GM21367 (cell line): ENCODE data around the gene MRAP.
"Not testable (repeated sequence)": the region's sequence is repeated elsewhere in the genome, so short reads cannot be mapped to it uniquely, and the experiment has no call there.

Experiments
- ATAC-seq: cut with Tn5 transposase; IDR thresholded peaks from one replicate; pipeline ENCODE4 v1.9.1; 2021; ENCODE audit not compliant: unreplicated experiment

MRAP gene

GRCh38 chr21:32298658-32299081, at the start of gene MRAP:
Gene MRAP, plus strand, starts transcription at chr21:32298855. Its CDS starts 117 bp downstream, at chr21:32298972.
- ATAC-seq: no peak

DNA sequence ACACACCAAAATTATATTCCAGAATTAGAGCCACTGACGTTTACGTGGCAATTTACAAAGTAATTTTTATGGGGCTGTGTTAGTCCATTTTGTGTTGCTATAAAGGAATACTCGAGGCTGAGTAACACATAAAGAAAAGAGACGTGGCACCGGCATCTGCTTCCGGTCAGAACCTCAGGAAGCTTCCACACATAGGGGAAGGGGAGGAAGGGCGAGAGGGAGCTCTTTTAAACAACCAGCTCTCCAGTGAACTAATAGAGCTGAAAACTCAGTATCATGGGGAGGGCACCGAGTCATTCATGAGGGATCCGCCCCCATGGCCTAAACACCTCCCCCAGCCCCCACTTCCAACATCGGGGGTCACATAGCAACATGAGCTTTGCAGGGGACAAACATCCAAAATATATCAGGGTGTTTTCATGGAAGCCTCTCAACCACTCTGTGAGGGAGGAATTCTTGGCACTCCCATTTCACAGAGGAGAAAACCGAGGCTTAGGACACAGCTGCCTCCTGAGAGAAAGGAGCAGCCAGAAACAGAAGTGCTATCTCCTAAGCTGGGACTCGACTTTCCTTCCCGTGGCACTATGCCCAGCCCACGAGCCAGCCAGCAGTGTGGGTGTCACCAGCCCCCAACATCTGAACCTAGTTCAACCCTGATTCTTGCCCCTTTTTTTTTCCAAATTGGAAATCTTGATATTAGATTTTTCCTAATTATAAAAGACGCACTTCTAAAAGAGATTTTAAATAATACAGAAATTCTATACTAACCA, 49.0 kb upstream of the MRAP start:
- ATAC-seq: no peak

DNA sequence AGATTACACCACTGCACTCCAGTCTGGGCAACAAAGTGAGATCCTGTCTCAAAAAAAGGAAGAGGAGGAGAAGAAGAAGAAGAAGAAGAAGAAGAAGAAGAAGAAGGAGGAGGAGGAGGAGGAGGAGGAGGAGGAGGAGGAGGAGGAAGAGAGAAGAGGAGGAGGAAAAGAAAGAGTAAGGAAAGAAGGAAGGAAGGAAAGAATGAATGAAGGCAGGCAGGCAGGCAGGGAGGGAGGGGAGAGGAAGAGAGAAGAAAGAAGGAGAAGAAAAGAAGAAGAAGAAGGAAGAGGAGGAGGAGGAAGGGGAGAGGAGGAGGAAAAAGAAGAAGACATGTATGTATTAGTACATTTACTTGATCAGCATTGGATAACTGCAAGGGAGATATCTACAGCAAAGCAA, 46.5 kb upstream of the MRAP start:
- ATAC-seq: no peak

GRCh38 chr21:32253215-32253641, 45.4 kb upstream of the MRAP start:
- no peak for ATAC-seq

- no peak for ATAC-seq
Measured at GRCh38 chr21:32256251-32256650, 42.4 kb upstream of the MRAP start.

- no peak for ATAC-seq
Measured at GRCh38 chr21:32256873-32257620, 41.6 kb upstream of the MRAP start.

- peak; percentile 81 for ATAC-seq
Measured at GRCh38 chr21:32257962-32258785, 40.5 kb upstream of the MRAP start.

DNA sequence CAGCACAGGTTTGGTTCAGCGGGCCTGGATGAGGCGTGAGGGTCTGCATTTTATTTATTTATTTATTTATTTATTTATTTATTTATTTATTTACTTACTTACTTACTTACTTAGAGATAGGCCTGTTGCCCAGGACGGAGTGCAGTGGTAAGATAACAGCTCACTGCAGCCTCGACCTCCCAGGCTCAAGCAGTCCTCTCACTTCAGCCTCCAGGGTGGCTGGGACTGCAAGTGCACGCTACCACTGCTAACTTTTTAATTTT, 39.9 kb upstream of the MRAP start:
- not testable (repeated sequence) for ATAC-seq

DNA sequence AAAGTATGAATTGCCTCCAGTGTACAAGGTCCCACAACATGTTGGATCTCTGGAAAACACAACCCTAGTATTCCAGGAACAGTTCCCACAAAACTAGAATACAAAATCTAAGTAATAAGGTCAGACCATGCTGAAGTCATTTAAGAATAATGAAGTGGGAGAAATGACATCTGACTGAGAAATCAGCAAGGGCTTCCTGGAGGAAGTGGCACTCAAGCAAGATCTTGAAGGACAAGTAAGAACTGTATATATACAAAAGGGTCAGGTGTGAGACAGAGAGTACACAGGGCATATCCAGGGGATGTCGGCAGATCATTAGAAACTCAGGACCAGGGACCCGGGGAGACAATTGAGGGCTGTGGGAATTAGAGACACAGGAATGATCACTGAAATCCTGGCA, 38.5 kb upstream of the MRAP start:
- no peak for ATAC-seq

DNA sequence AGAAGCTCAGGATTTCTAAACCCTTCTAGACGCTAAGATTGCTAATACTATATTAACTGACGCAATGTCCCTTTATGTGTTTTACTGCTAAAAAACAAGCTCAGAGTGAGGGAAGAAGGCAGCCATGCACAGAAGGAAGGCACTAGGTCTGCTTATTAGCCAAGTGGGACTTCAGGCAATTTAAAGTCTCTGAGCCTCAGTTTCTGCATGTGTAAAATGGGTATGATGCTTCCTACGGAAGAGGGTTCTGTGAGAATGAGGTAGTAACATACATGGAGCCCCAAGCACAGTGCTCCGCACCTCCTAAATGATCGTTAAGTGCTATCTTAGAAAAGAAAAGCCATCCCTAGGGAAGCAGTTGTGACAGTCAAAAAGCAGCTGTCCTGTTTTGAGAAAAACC, 36.7 kb upstream of the MRAP start:
- ATAC-seq: no peak

GRCh38 chr21:32265321-32265720, 33.3 kb upstream of the MRAP start:
- not testable (repeated sequence) for ATAC-seq

DNA sequence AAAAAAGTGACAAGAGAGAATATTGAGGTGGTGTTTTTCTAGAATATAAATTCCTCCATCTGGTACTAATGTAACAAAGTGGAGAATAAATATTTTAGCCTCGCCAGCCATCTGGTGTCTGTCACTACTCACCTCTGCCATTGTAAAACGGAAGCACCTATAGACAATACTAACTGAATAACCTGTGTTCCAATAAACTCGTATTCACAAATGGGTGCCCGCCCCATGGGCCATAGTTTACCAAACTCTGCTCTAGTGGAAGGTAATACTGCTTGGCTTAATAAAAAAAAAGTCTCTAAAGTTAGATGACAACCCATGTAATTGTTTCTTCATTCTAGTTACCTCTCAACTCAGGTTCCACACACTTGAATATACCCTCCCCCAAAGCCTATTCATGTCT, 27.9 kb upstream of the MRAP start:
- no peak for ATAC-seq

GRCh38 chr21:32276671-32277070, 22.0 kb upstream of the MRAP start:
- no peak for ATAC-seq

DNA sequence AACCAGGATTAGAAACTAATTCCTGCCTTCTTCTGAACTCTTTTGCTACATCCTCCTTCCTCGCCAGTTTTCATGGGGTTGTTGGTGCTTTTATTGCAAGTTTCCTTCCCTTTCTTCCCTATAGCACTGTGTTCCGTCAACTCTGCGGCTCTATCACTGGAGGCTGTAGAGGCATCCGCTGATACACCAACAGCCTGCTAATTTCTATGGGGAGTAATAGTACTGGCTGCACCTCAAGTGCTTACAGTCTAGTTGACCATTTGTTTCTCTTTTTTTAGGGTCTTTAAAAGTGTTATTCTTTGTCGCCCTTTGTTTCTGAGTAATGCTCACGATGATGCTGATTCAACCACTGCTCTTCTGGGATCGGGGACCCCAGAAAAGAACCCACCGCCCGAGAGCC, 20.6 kb upstream of the MRAP start:
- ATAC-seq: peak; percentile 23

- ATAC-seq: peak; percentile 88
Measured at GRCh38 chr21:32278518-32279376, 19.9 kb upstream of the MRAP start, which contains the start of gene MIS18A. Gene MIS18A, minus strand, starts transcription at chr21:32279049. Its CDS starts 35 bp downstream, at chr21:32279014.

GRCh38 chr21:32279377-32279680, 19.3 kb upstream of the MRAP start:
- peak; percentile 23 for ATAC-seq

GRCh38 chr21:32281531-32281930, 17.1 kb upstream of the MRAP start:
- ATAC-seq: no peak

- ATAC-seq: no peak
Measured at GRCh38 chr21:32282992-32283391, 15.7 kb upstream of the MRAP start.

DNA sequence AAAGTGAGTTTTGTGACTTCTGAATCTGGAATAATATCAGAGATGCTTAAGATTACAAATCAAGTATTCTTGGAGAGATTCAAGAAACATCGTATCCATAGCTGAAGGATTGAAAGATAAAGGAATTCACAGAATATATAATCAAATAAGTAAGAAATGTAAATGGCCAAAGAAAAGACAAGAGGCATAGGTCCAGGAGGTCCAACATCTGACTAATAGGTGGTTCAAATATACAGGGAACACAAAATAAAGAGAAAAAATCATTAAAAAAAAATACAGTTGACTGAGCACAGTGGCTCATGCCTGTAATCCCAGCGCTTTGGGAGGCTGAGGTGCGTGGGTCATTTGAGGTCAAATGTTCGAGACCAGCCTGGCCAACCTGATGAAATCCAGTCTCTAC, 13.2 kb upstream of the MRAP start:
- ATAC-seq: no peak

DNA sequence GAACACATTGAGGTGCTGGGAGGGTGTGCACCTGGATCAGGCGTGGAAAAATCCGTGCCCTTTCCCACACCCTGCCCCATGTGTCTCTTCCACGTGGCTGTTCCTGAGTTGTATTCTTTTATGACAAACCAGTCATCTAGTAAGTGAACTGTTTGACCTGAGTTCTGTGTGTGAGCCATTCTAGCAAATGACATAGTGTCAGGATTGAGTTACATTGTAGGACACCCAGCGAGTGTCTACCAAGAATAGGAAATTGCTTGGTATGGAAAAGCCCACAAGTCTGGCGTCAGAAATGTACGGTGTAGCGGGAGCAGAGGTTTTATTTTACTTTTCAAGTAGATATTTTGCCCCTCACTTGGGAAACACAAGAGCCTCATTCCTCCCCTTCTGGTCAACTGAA, 1.2 kb upstream of the MRAP start:
- ATAC-seq: no peak

DNA sequence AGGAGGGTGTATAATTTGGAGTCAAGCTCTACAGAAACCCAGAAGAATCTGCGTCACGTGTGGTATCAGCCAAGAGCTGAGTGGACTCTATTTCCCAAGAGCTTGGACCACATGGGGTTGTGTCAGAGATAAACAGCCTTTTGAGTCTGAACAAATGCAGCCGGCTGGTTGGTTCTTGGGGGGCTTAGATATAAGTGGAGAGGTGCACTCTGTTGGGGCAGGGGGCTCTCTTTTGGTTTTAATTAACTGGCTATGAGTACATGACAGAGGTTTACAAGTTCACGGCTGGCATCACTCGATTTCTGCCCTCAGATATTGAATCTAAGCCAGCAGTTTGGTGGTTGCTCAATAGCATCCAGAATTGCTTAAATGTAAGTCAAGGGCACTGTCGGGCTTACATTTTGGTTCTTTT, 501 bp upstream of the MRAP start:
- no peak for ATAC-seq
